Stimulated activated CD4-positive, alpha-beta T cell treated with anti-CD3 and anti-CD28 coated beads, Interleukin-2, amount 100 ng/mL, for 24 hours (primary cell): ENCODE measurements around the gene OGFR.

Source experiments
- DNase-seq, 2 donors: peaks; one replicate each; pipeline ENCODE4 v3.0.0-alpha.2; 2020

Gene OGFR

DNA sequence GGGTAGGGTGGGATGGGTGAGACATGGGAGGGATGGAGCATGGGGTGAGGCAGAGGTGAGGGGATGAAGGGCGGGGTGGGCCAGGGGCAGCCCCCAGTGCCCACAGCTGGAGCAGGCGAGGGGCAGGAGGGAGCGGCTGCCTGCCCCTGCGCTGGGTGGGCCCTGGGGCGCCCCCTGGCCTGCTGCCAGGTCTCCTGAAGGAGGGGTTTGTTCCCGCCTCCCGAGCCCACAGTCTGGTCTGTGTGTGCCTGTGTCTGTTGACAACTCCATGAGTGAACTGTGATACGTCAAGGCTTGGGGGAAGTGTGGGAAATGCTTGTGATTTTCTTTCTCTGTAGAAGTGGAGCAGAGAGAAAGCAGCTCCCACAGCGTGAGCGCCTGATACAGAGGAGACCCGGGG, 19.2 kb upstream of the OGFR start:
- no peak for DNase-seq

DNA sequence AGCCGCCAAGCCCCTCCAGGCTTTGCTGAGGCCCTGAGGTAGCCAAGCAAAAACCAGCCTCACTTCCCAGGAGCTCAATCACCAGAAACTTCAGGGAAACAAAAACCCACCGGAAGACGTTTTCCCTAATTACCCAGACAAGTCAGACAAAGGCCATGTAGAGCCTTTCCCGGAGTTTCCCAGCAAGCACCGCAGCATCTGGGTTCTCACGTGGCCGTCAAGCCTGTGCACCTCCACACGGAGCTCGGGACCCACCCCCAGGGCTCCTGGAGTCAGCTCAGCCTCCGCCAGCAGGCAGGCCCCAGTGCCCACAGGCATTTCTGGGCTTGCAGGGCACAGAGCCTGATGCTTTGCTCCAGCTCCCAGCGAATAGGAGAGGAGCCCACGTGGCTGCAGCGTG, 18.5 kb upstream of the OGFR start:
- no peak for DNase-seq

DNA sequence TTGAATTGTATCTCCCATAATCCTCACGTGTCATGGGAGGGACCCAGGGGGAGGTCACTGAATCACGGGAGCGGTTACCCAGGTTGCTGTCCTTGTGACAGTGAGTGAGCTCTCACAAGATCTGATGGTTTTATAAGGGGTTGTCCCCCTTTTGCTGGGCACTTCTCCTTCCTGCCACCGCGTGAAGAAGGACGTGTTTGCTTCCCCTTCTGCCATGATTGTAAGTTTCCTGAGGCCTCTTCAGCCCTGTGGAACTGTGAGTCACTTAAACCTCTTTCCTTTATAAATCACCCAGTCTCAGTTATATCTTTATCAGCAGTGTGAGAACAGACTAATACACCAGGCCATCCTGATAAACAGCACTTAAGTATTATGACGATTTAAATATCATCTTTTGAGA, 17.3 kb upstream of the OGFR start:
- DNase-seq, result no peak

DNA sequence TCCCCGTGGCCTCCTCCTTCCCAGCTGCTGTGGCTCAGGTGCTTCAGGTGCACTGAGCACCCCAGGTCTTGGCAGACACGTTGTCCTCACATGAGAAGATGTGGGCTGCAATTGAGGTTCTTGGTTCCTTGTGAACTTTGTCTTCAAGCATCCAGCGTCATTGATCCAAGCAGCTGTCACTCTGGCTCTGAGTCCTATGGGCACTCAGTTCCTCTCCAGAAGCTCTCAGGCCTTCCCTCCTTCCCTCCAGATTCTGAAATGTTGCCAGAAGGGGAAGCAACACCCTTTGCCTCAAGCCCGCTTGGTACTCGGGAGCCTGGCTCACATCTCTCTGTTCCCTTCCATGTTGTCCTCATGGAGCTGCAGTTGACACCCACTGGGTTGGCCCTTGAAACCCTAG, 16.8 kb upstream of the OGFR start:
- no peak for DNase-seq

GRCh38 chr20:62788607-62789006, 16.0 kb upstream of the OGFR start:
- DNase-seq, result no peak

GRCh38 chr20:62790075-62790474, 14.6 kb upstream of the OGFR start:
- DNase-seq, result no peak

DNA sequence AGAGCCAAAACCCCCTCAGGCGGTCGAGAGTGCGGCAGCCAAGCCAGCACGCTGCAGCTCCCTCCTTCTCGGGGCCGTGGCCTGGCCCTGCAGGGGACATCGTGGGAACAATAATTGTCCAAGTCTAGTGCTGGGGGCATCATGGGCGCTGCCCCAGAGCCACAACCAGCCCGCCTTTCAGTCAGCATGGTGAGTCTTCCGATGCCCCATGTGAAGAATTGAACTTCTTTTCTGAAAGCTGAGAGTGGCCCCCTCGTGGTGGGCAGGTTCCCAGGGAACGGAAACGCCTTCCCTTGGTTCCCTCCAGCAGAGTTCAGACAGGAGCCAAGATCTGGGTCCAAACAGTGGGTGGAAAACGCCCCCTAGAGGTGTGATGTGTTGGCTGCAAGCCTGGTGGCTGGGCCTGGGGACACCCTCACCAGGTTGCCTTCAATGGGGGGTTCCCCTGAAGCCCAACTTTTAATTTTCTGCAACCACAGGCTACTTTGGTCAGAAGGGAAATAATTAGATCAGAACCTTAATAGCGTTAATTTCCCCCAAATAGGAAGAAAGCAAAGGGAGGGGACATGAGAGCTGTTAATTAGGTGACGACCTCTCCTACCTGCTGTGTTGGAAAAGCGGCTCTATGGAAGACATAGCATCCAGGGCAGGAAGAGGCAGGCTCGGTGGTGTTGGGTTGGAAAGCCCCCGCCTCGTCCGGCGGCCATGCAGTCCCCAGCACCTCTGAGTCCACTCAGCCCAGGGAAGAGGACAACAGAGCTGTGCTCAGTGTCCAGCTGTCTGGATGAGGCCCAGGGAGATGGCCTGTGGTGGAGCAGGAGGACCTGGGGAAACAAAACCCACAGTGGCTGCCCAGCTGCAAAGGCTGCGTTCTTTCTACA, 13.1 kb upstream of the OGFR start:
- peak; percentile 78 to 79 for DNase-seq

DNA sequence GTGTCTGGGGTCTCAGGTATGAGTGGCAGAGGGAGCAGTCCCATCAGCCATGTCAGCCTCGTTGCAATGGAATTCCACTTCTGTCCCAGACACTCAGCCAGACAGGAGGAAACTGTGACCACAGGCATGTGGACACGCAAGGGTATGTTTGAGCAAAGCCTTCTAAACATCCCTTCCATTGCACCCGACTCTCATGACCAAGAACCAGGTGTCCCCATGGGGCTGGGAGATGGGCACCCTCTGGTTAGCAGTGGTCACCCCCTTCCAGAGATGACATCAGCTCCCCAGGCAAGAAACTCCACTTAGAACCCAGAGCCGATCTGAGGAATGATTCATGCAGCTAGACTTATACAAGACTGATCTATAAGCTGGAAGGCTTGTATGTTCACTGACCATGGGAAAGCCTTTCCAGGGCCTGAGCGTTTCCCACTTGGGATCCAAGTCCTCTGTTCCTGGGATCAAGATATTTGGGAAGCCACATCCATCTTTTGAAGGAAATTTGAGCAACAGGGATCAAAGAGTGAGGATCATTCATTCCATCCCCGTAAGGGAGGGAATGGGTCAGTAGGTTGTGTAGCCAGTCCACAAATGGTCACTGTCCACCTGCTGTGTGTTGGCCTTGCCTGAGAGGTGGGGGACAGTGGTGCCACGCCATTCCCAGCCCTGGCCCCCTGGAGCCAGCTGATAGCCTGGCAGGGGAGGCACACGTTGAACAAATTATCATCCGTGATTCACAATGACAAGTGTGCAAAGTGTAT, 12.3 kb upstream of the OGFR start:
- peak in 1 of 2 donors; percentile 16 for DNase-seq

GRCh38 chr20:62792940-62793756, 11.5 kb upstream of the OGFR start:
- peak in 1 of 2 donors; percentile 18 for DNase-seq

DNA sequence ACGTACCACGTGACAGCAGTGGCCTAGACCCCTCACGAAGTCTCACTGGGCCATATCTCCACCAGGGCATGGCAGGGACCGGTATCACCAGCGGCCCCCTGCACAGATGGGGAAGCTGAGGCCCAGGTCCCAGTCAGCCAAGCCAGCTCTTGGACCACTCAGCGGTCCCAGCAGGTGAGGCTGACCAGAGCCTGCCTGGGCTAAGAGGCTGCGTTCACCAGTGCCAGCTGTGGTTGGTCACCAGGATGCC, 11.0 kb upstream of the OGFR start:
- DNase-seq, result no peak

- peak; percentile 94 to 96 for DNase-seq
These were observed 10.5 kb upstream of the OGFR start for GRCh38 chr20:62794007-62794724.

DNA sequence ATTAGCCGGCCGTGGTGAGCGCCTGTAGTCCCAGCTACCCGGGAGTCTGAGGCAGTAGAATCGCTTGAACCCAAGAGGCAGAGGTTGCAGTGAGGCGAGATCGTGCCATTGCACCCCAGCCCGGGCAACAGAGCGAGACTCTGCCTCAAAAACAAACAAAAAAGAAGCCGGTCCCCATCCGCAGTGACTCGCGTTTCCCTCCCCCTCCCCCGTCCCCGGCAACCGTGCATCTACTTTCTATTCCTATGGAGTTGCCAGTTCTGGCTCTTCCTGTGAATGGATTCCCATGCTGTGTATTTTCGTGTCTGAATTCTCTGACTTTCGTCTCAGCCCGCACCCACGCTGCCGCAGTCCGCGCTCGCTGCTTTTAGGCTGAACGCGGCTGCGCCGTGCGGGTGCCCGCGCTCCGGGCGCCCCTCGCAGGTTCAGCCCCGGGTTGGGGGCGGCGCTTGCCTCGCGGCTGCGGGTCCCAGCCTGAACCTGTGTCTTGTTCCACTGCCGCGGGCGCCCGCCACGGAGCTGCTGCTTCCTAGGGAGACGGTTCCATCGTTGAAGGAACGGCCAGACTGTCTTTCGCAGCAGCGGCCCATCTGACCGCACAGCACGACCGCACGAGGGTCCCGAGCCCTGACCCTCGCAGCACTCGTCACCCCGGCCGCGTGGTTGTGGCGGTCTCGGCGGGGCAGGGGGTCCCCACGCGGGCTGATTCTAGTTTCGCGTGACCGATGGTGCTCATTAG, 9.4 kb upstream of the OGFR start:
- DNase-seq, result peak; percentile 74 to 80

GRCh38 chr20:62796699-62797491, 7.7 kb upstream of the OGFR start:
- no peak for DNase-seq

- no peak for DNase-seq
These were observed 6.7 kb upstream of the OGFR start for GRCh38 chr20:62797671-62798532.

GRCh38 chr20:62799036-62799435, 5.6 kb upstream of the OGFR start:
- no peak for DNase-seq

DNA sequence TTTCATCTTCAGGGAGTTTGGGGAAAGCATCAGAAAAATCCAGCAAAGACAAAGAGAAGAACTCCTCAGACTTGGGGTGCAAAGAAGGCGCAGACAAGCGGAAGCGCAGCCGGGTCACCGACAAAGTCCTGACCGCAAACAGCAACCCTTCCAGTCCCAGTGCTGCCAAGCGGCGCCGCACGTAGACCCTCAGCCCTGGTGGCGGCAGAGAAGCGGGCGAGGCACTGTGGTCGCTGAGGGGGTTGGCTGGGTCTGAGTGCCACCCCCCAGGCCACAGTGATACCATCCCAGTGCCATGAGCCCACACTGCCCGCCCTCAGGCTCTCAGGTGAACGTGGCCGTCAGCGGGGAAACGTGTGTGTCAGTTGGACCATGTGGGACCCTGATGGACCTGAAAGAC, 5.2 kb upstream of the OGFR start:
- no peak for DNase-seq

GRCh38 chr20:62799873-62800272, 4.8 kb upstream of the OGFR start:
- DNase-seq, result no peak

- DNase-seq, result no peak
These were observed 4.0 kb upstream of the OGFR start for GRCh38 chr20:62800314-62801259.
